ENCODE measurements around the gene IRX4.

IRX4 gene

DNA sequence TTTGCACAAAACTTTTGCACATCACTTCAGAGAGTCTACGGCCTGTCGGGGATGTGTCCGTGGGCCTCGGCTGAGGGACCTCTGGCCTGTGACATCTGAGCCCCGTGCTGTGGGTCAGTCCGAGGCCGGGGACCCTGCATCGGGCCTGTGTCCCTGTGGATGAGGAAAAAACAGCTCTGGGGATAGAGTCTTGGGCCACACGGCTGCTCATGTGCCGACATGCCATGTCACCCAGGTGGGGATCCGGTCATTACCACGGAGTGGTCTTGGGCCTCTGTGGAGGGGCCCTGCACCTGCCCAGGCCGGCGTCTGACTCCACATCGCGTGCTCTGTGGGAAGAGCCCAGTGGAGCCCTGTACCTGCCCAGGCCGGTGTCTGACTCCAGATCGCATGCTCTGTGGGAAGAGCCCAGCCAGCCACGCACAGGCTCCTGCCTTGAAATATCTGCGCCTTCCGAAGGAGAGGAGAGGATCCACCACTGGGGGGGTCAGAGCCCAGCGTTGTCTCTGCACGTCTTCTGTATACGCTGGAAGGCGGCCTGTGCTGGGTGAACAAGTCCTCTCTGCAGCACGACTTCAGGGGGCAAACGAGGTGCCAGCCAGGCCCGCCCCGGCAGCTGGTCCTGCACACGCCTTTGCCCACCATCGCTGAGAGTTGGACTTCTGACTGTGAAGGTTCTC, 27.5 kb upstream of the IRX4 start:
- H3K27ac ChIP-seq (ENCODE audit: low read length): no peak overlapping the region
- no peaks in the 10 kb centered on the region for H3K27me3 ChIP-seq (ENCODE audit: insufficient read depth, low read length, poor library complexity)
- no peak overlapping the region for H2AFZ ChIP-seq (ENCODE audit: low read depth, low read length)
- H3K4me1 ChIP-seq (ENCODE audit: insufficient read depth, low read length): no peaks in the 10 kb centered on the region
- TF ChIP-seq EZH2 (IDR thresholded peaks at IDR 0.05; ENCODE audit: borderline replicate concordance, low read depth, low read length, severe bottlenecking): no peak
- TF ChIP-seq CTCF (IDR thresholded peaks at IDR 0.05; ENCODE audit: borderline replicate concordance, extremely low read depth, low read length, poor library complexity, severe bottlenecking): no peak
- peaks cover 2% of the 10 kb centered on the region for H3K9me3 ChIP-seq (ENCODE audit: insufficient read depth, low read length, severe bottlenecking)
- no peaks in the 10 kb centered on the region for H3K79me2 ChIP-seq (ENCODE audit: insufficient read depth, low read length)
- DNase-seq (no peak), ATAC-seq (ENCODE audit: insufficient read depth, low read depth) (no peak)
- no peak overlapping the region for H3K4me2 ChIP-seq (ENCODE audit: insufficient read depth, low read length)
- no peaks in the 10 kb centered on the region for H3K36me3 ChIP-seq (ENCODE audit: insufficient read depth, low read length)
- no peak overlapping the region for H3K4me3 ChIP-seq (ENCODE audit: low read depth in 1 of 2, low read length in 2 of 2)
- H3K9ac ChIP-seq (ENCODE audit: low read depth, low read length): no peak overlapping the region
- no peaks in the 10 kb centered on the region for H4K20me1 ChIP-seq (ENCODE audit: insufficient read depth, low read length)

DNA sequence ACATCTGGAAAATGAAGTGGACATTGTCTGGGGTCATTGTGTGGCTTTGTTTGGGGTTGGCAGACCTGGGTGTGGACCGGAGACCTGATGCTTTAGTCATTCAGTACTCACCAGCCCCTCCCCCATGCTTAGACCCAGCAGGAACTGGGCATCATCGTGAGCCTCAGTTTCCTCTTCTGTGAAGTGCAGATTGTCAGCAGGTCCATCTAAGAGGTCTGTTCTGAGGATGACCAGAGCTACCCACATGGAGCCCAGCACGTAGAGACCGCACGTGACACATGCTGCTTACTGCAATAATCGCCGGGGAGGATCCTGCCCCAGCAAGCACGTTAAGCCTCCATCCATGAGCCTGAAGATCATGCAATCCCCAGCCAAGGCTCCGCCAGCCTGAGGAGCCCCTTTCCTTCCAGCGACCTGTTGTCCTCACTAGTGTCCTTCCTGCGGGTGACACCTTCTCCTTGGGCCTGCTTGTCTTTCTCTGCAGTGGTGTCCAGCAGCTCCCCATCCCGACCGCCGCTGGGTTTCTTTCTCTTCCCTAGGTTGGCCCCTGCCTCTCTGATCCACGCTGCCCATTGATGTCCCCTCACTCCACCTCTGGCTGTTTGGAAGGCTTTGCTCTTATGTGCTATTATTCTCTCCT, 26.7 kb upstream of the IRX4 start:
- Histone ChIP-seq H3K9me3 (ENCODE audit: insufficient read depth, low read length, severe bottlenecking) (peaks cover 2% of the 10 kb centered on the region), H3K9ac (ENCODE audit: low read depth, low read length) (no peak overlapping the region), H4K20me1 (ENCODE audit: insufficient read depth, low read length) (no peaks in the 10 kb centered on the region), H3K4me1 (ENCODE audit: insufficient read depth, low read length) (no peaks in the 10 kb centered on the region), H3K36me3 (ENCODE audit: insufficient read depth, low read length) (no peaks in the 10 kb centered on the region), H3K4me3 (ENCODE audit: low read depth in 1 of 2, low read length in 2 of 2) (no peak overlapping the region), H3K4me2 (ENCODE audit: insufficient read depth, low read length) (no peak overlapping the region), H3K27ac (ENCODE audit: low read length) (no peak overlapping the region), H2AFZ (ENCODE audit: low read depth, low read length) (no peak overlapping the region), H3K27me3 (ENCODE audit: insufficient read depth, low read length, poor library complexity) (no peaks in the 10 kb centered on the region), H3K79me2 (ENCODE audit: insufficient read depth, low read length) (no peaks in the 10 kb centered on the region)
- TF ChIP-seq CTCF (IDR thresholded peaks at IDR 0.05; ENCODE audit: borderline replicate concordance, extremely low read depth, low read length, poor library complexity, severe bottlenecking) (no peak), EZH2 (IDR thresholded peaks at IDR 0.05; ENCODE audit: borderline replicate concordance, low read depth, low read length, severe bottlenecking) (no peak)
- ATAC-seq (ENCODE audit: insufficient read depth, low read depth) (no peak), DNase-seq (no peak)

DNA sequence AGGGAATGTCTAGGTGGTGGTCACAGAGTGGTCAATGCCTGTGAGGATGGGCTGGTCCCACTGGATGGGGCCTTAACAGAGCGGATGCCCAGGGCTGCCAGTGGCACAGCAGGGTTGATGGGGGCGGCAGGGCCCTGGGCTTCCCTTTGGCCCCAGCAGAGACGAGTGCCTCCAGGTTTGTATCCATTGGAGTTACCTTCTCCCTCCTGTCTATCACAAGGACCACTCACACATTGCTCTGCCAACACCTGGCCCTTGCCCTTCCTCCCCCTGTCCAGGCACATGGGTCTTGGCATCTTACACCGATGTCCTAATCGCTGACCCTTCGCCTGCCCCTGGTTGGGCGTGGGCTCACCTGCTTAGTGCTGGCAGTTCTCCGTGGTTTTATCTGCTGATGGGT, 26.2 kb upstream of the IRX4 start:
- Histone ChIP-seq H3K4me1 (ENCODE audit: insufficient read depth, low read length) (no peaks in the 10 kb centered on the region), H3K36me3 (ENCODE audit: insufficient read depth, low read length) (no peaks in the 10 kb centered on the region), H3K4me2 (ENCODE audit: insufficient read depth, low read length) (no peak overlapping the region), H3K9me3 (ENCODE audit: insufficient read depth, low read length, severe bottlenecking) (peaks cover 2% of the 10 kb centered on the region), H3K9ac (ENCODE audit: low read depth, low read length) (no peak overlapping the region), H3K27ac (ENCODE audit: low read length) (no peak overlapping the region), H4K20me1 (ENCODE audit: insufficient read depth, low read length) (no peaks in the 10 kb centered on the region), H2AFZ (ENCODE audit: low read depth, low read length) (no peak overlapping the region), H3K4me3 (ENCODE audit: low read depth in 1 of 2, low read length in 2 of 2) (no peak overlapping the region), H3K79me2 (ENCODE audit: insufficient read depth, low read length) (no peaks in the 10 kb centered on the region), H3K27me3 (ENCODE audit: insufficient read depth, low read length, poor library complexity) (no peaks in the 10 kb centered on the region)
- ATAC-seq (ENCODE audit: insufficient read depth, low read depth): no peak
- no peak for DNase-seq
- TF ChIP-seq CTCF (IDR thresholded peaks at IDR 0.05; ENCODE audit: borderline replicate concordance, extremely low read depth, low read length, poor library complexity, severe bottlenecking): no peak
- no peak for TF ChIP-seq EZH2 (IDR thresholded peaks at IDR 0.05; ENCODE audit: borderline replicate concordance, low read depth, low read length, severe bottlenecking)

Measured in DND-41 (cell line).